Ishikawa (cell line): Measurements from ENCODE around the gene KRTAP12-2.

Source experiments
- CREB1 ChIP-seq: IDR thresholded peaks from 2 replicates; pipeline ENCODE4 v1.6.1; 2012; ENCODE audit warnings: low read depth
- EGR1 ChIP-seq: IDR thresholded peaks from 2 replicates; pipeline ENCODE4 v1.6.1; 2012
- EP300 ChIP-seq: IDR thresholded peaks from 2 replicates; pipeline ENCODE4 v1.6.1; 2012; ENCODE audit warnings: borderline replicate concordance
- FOXM1 ChIP-seq: IDR thresholded peaks from 2 replicates; pipeline ENCODE4 v1.6.1; 2012; ENCODE audit warnings: low read depth, borderline replicate concordance
- MAX ChIP-seq: IDR thresholded peaks from 2 replicates; pipeline ENCODE4 v1.6.1; 2012
- NFIC ChIP-seq: IDR thresholded peaks from 2 replicates; pipeline ENCODE4 v1.6.1; 2012
- RAD21 ChIP-seq: IDR thresholded peaks from 2 replicates; pipeline ENCODE4 v1.6.1; 2012; ENCODE audit warnings: low read depth
- TCF12 ChIP-seq: IDR thresholded peaks from 2 replicates; pipeline ENCODE4 v1.6.1; 2012; ENCODE audit warnings: low read depth
- TEAD4 ChIP-seq: IDR thresholded peaks from 2 replicates; pipeline ENCODE4 v1.6.1; 2012
- USF1 ChIP-seq: IDR thresholded peaks from 2 replicates; pipeline ENCODE4 v1.6.1; 2012
- YY1 ChIP-seq: IDR thresholded peaks from 2 replicates; pipeline ENCODE4 v1.6.1; 2012; ENCODE audit warnings: low read depth
- ZBTB7A ChIP-seq: IDR thresholded peaks from 2 replicates; pipeline ENCODE4 v1.6.1; 2012; ENCODE audit warnings: low read depth
- TF ChIP-seq, protein P1 (sequence below): IDR thresholded peaks from 2 replicates; pipeline ENCODE4 v1.6.1; 2012; ENCODE audit warnings: low read depth, mild to moderate bottlenecking

Gene KRTAP12-2

GRCh38 chr21:44618504-44618903 is 48.2 kb downstream of the KRTAP12-2 start:
- TF ChIP-seq EGR1 (no peak), USF1 (no peak), NFIC (no peak)

GRCh38 chr21:44617071-44617501 is 49.6 kb downstream of the KRTAP12-2 start:
- TF ChIP-seq TCF12, result no peak
- TF ChIP-seq, protein P1, sequence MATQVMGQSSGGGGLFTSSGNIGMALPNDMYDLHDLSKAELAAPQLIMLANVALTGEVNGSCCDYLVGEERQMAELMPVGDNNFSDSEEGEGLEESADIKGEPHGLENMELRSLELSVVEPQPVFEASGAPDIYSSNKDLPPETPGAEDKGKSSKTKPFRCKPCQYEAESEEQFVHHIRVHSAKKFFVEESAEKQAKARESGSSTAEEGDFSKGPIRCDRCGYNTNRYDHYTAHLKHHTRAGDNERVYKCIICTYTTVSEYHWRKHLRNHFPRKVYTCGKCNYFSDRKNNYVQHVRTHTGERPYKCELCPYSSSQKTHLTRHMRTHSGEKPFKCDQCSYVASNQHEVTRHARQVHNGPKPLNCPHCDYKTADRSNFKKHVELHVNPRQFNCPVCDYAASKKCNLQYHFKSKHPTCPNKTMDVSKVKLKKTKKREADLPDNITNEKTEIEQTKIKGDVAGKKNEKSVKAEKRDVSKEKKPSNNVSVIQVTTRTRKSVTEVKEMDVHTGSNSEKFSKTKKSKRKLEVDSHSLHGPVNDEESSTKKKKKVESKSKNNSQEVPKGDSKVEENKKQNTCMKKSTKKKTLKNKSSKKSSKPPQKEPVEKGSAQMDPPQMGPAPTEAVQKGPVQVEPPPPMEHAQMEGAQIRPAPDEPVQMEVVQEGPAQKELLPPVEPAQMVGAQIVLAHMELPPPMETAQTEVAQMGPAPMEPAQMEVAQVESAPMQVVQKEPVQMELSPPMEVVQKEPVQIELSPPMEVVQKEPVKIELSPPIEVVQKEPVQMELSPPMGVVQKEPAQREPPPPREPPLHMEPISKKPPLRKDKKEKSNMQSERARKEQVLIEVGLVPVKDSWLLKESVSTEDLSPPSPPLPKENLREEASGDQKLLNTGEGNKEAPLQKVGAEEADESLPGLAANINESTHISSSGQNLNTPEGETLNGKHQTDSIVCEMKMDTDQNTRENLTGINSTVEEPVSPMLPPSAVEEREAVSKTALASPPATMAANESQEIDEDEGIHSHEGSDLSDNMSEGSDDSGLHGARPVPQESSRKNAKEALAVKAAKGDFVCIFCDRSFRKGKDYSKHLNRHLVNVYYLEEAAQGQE, result no peak
- TF ChIP-seq EGR1, result no peak
- no peak for TF ChIP-seq YY1
- TF ChIP-seq NFIC, result no peak
- no peak for TF ChIP-seq RAD21
- TF ChIP-seq USF1, result no peak
- no peak for TF ChIP-seq CREB1
- no peak for TF ChIP-seq FOXM1
- no peak for TF ChIP-seq MAX
- no peak for TF ChIP-seq TEAD4

- TF ChIP-seq EP300 (no peak), NFIC (no peak), CREB1 (no peak), TEAD4 (no peak), USF1 (no peak), ZBTB7A (no peak)
- TF ChIP-seq, protein P1, result no peak
Observed at GRCh38 chr21:44616591-44616926, 50.2 kb downstream of the KRTAP12-2 start.
